Cerebellar nuclear complex (tissue), 1 donor: ENCODE data around the gene SUCO.

Experiments used
- DNase-seq, 2 experiments: peaks; one replicate each; lab custom pipeline; 2025; lab: John Stamatoyannopoulos, UW

Gene SUCO

DNA sequence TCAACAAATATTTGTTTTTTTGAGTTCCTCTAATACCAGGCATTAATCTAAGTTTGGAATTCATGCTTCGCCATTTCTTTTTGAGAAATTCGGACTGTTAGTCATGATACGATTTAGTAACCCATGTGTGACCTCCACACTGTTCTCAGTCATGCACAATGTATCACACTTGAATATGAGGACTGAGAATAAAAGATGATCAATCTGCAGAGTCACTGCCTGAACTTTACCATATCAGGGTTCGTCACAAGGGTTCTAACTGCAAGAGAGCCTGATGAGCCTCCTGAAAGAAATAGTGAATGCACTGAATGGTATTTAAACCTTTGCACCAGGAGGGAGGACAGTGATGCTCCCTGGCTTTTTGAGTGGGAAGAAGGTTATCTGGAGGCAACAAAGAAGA lies 115.0 kb downstream of the SUCO start:
- DNase-seq = no peak

DNA sequence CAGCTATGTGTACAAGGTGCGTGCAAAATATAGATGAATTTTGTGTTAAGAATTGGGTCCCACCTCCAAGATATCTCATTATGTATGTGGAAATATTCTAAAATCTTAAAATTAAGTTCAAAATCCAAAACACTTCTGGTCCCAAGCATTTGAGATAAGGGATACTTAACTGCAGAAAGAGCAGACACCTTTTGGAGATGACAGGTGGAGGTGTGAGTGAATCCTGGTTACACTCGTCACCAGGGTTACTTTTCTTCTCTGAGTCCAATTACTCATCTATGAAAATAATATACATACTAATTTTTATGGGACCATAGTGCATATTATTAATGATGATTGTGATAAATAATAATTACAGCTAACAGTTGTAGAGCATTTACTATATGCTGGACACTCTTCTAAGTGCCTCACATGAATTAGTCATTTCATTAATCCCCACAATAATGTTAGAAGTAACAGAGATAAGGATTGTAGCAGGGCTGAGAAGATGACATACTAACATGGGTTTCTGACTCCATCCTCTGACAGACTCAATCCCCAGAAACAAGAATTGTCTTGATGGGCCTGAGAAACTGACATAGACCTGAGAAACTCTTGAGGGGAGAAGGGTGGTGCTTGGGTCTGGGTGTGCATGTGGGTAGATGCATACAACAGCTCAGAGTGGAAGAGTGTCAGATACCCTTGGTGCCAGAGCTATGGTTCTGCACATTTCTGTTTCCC lies 117.7 kb downstream of the SUCO start:
- no peak for DNase-seq

DNA sequence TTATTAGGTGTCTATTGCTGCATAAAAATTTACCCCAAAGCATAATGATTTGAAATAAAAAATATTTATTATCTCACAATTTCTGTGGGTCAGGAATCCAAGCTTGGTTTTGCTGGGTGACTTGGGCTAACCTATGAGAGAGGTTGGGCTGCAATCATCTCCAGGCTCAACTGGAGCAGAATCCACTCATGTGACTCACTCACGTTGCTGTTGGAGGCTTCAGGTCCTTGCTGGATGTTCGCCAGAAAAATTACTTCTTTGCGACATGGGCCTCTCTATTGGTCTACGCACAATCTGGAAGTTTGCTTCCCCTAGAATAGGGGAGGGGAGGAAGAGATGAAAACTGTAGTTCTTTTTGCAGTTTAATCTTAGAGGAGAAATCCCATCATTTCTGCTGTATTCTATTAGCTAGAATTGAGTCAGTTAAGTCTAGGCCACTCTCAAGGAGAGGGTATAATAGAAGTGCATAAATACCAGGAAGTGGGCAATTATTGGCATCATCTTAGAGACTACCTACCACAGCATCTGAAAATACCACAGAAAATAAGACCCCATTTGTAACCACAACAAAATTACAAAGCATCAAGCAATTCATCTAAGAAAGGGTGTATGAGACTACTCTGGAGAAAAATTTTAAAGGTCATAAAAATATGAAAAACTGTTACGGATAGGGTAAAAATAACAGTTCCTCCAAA lies 120.2 kb downstream of the SUCO start:
- DNase-seq = no peak

DNA sequence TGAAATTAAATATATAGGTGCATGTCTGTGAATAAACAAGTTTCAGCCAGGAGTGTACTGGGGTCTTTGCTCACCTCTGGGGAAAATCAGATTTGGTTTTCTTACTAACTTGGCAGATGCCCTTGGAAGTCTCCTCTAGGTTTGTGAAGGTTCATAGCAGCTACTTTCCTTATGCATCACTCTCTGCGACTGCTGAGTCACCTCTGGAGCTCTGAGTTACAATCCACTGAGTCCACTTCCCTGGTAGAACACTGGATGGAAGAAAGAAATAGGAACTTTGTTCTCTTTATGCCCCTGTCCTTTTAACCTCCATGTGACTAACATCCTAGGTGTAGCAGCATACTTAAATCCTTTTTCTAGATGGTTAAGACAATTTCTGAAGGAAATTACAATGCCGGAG lies 121.6 kb downstream of the SUCO start:
- DNase-seq = no peak

DNA sequence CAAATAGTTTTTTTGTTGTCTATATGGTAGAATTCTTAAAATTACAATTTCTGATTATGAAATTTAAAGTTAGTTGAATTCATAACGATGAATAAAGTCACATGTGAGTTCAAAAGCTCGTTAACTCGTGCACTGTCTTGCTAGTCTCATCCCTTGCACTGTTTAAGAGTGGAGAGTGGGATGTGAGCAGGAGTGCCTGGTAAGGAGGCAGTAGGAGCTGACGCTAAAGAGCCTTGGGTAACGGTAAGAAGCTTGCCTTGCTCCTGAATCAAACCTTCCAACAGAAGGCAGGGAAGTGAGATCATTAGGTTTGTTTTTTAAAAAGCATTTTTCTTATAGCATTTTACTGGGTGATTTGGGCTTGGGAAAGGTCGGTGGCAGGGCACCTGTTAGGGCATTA lies 123.6 kb downstream of the SUCO start:
- no peak for DNase-seq

DNA sequence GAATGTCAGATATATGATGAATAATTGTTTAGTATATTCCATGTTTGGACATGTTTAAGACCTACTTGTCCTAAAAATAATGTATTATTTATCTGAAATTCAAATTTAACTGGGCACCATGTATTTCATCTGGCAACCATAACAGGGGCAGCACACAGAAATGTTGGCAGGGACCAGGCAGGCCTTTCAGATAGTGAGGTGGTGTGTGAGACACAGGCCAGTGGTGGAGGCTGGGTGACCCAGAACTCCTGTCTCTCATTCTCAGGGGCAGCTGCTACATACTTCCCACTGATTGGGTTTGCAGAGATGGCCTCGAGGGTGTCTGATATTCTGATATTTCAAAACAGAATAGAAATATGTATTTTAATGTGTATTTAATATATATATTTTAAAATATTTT lies 124.6 kb downstream of the SUCO start:
- no peak for DNase-seq

DNA sequence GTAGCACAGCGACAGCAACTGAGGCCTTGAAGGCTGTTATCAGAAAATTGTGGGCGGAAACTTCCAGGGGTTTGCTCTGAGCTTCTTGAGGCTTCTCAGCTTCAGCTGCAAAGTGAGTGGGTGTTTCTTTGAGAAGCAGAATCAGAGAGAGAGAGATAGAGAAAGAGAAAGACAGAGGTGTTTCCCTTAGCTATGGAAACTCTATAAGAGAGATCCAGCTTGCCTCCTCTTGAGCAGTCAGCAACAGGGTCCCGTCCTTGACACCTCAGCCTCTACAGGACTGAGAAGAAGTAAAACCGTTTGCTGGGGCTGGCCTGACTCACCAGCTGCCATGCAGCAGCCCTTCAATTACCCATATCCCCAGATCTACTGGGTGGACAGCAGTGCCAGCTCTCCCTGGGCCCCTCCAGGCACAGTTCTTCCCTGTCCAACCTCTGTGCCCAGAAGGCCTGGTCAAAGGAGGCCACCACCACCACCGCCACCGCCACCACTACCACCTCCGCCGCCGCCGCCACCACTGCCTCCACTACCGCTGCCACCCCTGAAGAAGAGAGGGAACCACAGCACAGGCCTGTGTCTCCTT lies 126.0 kb downstream of the SUCO start, which contains the start of gene FASLG:
Gene FASLG (plus strand): TSS at position 233 of the 583 bp plus-strand sequence. CDS start 99 bp downstream, at position 332.
- DNase-seq = no peak

DNA sequence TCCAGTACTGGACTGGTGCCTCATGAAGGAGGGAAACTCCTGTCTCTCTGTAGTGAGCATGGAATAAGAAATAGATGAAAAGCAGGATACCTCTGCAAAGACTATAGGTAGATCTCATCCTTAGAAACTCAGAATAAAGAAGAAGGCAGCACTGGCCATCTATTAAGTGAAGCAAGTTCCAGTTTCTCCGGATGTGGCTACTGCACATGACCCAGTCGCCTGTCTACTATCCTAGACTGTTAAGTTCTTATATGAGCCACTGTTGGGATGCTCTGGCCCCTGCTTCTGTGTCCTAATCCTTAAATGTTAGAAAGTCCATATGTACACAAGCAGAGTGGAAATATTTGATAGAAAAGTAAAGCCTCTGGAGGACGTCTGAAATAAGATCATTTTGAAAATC lies 128.2 kb downstream of the SUCO start:
- no peak for DNase-seq
